GM18909 (cell line): ENCODE data around the gene KCNF1.

Source experiments
- ATAC-seq: cut with Tn5 transposase; IDR thresholded peaks from one replicate; pipeline ENCODE4 v1.9.1; 2021; ENCODE audit warnings: mild to moderate bottlenecking; ENCODE audit not compliant: unreplicated experiment, poor library complexity

Gene KCNF1

GRCh38 chr2:10911291-10912075, at the start of gene KCNF1:
TSS of gene KCNF1 (plus strand) at chr2:10911934. CDS start at chr2:10912427, 493 bp downstream.
- no peak for ATAC-seq

DNA sequence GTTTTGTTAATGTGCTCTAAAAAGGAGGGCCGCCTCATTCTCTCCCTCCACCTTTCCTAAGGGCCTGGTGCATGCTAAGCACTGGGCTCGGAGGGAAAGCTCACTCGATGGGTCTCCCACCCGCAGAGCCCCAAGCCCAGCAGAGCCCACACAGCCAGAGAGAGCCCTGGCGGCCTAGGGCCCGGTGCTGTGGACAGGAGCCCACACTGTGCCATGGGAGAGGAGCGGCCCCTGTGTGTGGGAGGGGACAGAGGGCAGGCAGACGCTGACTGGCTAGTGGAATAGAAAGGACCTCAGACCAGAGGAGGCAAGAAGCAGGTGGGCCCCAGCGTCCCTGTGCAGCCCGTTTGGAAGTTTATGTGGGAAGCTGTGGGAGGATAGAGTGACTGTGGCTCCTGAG, 49.4 kb upstream of the KCNF1 start:
- ATAC-seq, result no peak

GRCh38 chr2:10863047-10863446, 48.7 kb upstream of the KCNF1 start:
- ATAC-seq, result no peak

DNA sequence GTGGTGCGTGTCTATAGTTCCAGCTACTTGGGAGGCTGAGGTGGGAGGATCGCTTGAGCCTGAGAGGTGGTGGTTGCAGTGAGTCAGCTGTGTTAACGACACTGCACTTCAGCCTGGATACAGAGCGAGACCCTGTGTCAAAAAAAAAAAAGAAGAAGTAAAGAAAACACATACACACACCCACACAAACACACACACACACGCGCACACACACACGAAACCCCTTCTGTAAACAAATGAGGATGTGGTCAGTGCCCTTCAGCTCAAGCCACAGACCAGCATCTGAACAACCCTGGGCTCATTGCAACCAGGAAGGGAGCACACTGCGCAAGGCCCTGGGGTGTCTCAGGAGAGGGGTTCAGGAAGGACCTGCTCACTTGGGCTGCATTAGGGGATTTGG, 47.9 kb upstream of the KCNF1 start:
- peak; percentile 78 for ATAC-seq

GRCh38 chr2:10864251-10864650, 47.5 kb upstream of the KCNF1 start:
- no peak for ATAC-seq

DNA sequence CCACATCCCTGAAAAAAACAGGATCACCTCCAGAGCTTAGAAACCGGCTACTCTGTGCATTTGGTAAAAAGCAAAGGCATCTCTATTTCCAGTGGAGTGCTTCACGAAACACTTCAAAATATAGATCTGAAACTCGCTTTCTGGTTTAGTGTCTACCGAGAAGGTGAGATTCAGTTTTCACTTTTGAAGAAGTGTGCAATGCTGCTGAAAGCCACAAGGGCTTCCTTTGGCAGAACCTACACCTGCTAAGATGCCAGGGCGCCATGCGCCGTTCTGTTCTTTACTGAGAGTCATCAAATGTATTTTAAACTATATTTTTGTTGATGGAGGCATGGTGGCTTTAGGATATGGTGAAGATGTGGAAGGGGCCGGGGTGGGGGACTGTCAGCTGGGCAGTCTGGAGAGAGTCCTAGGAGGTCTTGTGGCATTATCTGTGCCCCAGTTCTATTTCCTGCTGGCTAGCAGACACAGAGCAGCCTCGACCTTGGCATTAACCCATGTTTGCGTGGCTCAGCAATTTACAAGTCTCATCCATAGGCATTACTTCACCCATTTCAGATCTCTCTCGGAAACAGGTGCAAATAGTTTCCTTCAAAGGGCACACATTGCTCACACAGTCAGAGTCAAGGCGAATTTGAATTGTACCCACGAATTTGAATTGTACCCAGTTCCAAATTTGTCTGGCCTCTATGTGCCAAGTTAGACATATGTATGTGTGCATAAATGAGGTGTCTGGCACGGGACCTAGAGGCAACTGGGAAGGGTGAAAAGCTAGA, 46.7 kb upstream of the KCNF1 start:
- peak; percentile 84 for ATAC-seq

GRCh38 chr2:10865841-10866240, 45.9 kb upstream of the KCNF1 start:
- ATAC-seq, result no peak

- no peak for ATAC-seq
Measured at GRCh38 chr2:10867692-10868420, 43.9 kb upstream of the KCNF1 start.

GRCh38 chr2:10868465-10869314, 43.0 kb upstream of the KCNF1 start:
- ATAC-seq, result no peak

DNA sequence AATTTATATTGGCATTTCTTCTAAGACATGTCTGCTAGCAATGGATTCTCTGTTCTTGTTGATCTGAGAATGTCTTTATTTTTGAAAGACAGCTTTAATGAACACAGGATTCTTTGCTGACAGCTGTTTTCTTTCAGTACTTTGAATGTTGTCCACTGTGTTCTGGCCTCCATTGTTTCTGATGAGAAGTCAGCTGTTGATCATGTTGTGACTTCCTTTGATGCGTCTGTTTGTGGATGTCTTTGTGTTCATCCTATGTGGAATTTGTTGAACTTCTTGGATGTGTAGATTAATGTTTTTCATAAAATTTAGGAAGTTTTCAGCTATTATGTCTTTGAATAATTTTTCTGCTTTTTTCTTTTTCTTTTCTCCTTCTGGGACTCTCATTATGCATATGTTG, 39.8 kb upstream of the KCNF1 start:
- no peak for ATAC-seq

DNA sequence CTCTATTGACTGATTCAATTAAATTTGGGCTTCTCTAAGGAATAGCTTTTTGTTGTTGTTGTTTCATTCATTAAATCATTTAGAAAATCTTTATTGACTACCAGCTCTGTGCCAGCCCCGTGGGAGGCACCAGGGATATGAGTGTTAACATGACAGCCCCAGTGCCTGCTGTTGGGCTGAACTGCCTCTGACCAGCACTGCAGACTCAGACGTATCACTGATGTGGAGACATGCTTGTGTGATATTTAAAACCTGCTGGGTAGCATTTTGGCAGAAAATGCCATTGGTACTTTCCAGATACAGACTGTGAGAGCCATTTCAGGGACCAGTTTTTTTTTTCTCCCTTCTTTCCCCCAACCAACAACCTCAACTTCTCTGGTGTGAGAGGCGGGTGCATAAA, 38.6 kb upstream of the KCNF1 start:
- no peak for ATAC-seq

GRCh38 chr2:10873790-10874437, 37.8 kb upstream of the KCNF1 start:
- ATAC-seq, result no peak

DNA sequence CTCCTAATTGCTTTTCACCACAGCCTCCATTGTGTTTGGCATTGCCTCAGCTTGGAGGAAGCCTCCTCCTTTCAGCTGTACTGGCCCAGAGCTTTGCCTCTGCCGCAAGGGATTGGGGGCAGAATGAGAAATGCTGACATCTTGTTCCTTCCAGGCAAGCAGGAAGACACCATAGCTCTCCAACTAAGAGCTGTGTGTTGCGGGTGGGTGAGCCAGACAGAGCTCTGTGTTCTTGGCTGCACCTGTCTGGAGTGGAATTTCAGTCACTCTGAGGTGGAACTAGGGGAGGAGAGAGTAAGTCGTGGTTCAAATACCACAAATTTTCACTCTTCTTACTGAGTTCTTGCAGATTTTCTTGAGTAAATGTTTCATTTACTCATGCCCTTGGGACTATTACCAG, 36.6 kb upstream of the KCNF1 start:
- no peak for ATAC-seq

DNA sequence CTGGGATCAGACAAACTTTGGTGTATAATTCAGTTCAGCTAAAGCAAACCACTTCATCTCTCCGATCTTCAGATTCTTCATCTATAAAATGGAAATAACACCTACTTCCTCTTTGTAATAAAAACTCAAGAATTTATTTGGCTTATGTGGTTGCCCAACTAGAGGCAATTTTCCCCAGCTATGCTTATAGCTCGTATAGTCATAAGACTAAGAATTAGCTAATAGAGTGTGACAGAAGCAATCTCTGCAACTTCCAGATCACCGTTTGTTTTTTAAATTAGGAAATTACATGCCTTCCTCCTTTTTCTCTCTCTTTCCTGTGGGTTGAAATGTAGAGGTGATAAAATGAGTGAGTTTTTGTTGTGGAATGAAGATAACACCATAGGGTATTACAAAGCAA, 35.3 kb upstream of the KCNF1 start:
- no peak for ATAC-seq

DNA sequence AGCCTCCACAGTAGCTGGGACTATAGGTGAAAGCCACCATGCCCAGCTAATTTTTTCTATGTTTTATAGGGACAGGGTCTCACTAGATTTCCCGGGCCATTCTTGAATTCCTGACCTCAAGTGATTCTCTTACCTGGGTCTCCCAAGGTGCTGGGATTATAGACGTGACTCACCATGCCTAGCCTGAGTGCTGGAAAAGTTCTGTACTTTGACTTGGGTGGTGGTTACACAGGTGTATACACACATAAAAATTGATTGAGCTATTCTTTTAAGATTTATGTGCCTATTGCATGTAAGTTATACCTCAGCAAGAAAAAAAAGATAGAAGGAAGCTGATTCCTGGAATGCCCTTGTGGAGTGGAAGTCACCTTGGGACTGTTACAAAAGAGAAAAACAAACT, 34.8 kb upstream of the KCNF1 start:
- no peak for ATAC-seq

DNA sequence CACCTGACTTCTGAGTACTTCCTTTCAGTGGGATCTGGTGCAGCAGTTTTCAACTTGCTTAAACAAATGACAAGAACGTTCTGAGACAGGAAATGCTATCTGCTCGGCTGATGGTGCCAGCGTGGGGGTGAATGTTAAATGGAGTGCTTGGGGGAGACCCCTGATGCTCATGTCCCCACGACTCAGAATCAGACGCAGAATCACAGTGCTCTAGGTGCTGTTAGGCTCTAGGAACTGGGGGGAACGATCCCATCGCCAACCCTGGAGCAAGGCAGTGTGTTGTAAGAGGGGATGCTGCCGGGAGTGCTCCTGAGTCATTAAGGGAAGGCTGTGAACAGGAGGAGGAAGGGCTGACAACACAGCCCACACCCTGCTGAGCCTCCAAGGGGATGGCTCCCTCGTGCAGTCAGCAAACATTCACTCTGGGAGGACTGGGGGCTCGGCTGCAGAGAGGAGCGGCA, 34.1 kb upstream of the KCNF1 start:
- no peak for ATAC-seq

DNA sequence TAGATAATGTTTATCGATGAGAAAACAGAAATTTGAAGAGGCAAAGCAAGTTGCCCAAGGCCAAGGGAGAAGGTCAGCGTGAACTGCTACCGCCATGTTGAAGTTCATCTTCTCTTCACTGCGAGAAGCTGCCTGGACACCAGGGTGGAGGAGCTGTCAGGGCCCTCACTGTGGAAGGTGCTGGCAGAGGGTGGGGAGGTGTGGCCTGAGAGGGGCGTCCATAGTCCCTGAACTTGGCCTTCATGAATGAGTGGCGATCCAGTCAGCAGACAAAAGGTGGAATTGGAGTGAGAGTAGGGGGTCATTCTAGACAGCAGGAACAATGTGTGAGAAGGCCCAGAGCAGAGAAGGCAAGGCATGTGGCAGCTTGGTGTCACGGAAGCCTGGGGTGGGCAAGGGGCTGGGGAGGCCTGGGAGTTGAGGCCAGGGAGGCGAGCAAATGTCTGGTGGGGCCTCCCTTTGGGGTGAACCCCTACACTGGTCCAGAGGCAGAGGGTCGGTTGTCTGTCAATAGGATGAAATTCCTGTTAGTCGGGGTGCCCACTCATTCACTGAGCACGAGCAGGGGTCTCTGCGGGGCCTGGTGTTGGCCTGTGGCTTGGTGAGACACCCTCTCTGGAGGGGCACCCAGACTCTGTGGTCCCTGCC, 33.3 kb upstream of the KCNF1 start:
- ATAC-seq, result no peak

GRCh38 chr2:10879159-10879558, 32.6 kb upstream of the KCNF1 start:
- no peak for ATAC-seq
